Liver (tissue), 3 donors: ENCODE results near the gene RGS17.

Source experiments
- GABPA ChIP-seq, 2 donors: IDR thresholded peaks in 1 of 2; conservative IDR thresholded peaks in 1 of 2; 2 replicates each; pipeline ENCODE4 v1.6.1; 2016; ENCODE audit warnings: antibody characterized with exemption in 2 of 2, mild to moderate bottlenecking in 1 of 2, moderate library complexity in 1 of 2
- RAD21 ChIP-seq, 2 donors: IDR thresholded peaks; 2 replicates each; pipeline ENCODE4 v1.6.1; 2016; ENCODE audit warnings: antibody characterized with exemption in 2 of 2, mild to moderate bottlenecking in 2 of 2
- SP1 ChIP-seq: IDR thresholded peaks from 2 replicates; pipeline ENCODE4 v1.6.1; 2018; ENCODE audit warnings: antibody characterized with exemption, mild to moderate bottlenecking
- TF ChIP-seq, protein P1 (sequence below): fragments of 150-350 bp; IDR thresholded peaks from 2 replicates; pipeline ENCODE4 v1.5.1; 2017; ENCODE audit warnings: improper control_type of control experiment, low read depth, low read length; ENCODE audit not compliant: missing input control
- donor health status: healthy.
- donor health status: healthy.

DNA sequence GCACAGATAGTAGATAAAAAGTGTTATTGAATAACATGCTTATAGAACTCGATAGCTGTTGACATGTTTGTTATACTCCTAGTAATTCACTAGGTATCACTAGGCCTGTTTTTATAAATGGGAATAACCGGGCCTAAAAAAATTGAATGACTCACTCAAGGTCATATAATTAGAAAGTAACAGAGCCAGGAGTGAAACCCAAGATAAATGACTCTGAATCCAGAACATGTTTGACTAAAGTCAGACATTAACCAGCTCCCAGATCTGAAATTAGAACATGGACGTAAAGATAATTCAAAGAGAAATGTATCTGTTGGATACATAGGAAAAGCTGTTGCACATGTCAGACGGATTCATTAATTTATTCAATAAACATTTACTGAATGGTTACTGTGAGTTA, 26.9 kb downstream of the RGS17 start:
- TF ChIP-seq, protein P1, sequence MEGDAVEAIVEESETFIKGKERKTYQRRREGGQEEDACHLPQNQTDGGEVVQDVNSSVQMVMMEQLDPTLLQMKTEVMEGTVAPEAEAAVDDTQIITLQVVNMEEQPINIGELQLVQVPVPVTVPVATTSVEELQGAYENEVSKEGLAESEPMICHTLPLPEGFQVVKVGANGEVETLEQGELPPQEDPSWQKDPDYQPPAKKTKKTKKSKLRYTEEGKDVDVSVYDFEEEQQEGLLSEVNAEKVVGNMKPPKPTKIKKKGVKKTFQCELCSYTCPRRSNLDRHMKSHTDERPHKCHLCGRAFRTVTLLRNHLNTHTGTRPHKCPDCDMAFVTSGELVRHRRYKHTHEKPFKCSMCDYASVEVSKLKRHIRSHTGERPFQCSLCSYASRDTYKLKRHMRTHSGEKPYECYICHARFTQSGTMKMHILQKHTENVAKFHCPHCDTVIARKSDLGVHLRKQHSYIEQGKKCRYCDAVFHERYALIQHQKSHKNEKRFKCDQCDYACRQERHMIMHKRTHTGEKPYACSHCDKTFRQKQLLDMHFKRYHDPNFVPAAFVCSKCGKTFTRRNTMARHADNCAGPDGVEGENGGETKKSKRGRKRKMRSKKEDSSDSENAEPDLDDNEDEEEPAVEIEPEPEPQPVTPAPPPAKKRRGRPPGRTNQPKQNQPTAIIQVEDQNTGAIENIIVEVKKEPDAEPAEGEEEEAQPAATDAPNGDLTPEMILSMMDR: no peak
- TF ChIP-seq GABPA (IDR thresholded peaks at IDR 0.05 in 1 of 2, conservative IDR thresholded peaks at IDR 0.05 in 1 of 2): no peak
- TF ChIP-seq SP1: no peak
- no peak for TF ChIP-seq RAD21 (IDR thresholded peaks at IDR 0.05)
